Mucosa of stomach (tissue), 1 donor: ENCODE measurements around the gene SOWAHC.
"Not testable (repeated sequence)": the region's sequence is repeated elsewhere in the genome, so short reads cannot be mapped to it uniquely, and the experiment has no call there.

Experiments used
- H3K27me3 ChIP-seq: one replicate; pipeline ENCODE4 v1.7.0; 2013; ENCODE audit warnings: mild to moderate bottlenecking, low read length; ENCODE audit not compliant: control insufficient read depth, insufficient read depth
- H3K36me3 ChIP-seq: one replicate; pipeline ENCODE4 v1.7.0; 2013; ENCODE audit warnings: low read length; ENCODE audit not compliant: control insufficient read depth, insufficient read depth
- H3K4me1 ChIP-seq: one replicate; pipeline ENCODE4 v1.7.0; 2013; ENCODE audit warnings: mild to moderate bottlenecking, low read length; ENCODE audit not compliant: control insufficient read depth, insufficient read depth
- H3K4me3 ChIP-seq: one replicate; pipeline ENCODE4 v1.7.0; 2013; ENCODE audit warnings: low read length
- H3K9ac ChIP-seq: one replicate; pipeline ENCODE4 v1.7.0; 2013; ENCODE audit warnings: mild to moderate bottlenecking, low read length, moderate library complexity
- H3K9me3 ChIP-seq: one replicate; pipeline ENCODE4 v1.7.0; 2013; ENCODE audit warnings: mild to moderate bottlenecking, low read length, moderate library complexity; ENCODE audit not compliant: control insufficient read depth
- donor health status: Pancreatic carcinoma.

The SOWAHC gene, protein sequence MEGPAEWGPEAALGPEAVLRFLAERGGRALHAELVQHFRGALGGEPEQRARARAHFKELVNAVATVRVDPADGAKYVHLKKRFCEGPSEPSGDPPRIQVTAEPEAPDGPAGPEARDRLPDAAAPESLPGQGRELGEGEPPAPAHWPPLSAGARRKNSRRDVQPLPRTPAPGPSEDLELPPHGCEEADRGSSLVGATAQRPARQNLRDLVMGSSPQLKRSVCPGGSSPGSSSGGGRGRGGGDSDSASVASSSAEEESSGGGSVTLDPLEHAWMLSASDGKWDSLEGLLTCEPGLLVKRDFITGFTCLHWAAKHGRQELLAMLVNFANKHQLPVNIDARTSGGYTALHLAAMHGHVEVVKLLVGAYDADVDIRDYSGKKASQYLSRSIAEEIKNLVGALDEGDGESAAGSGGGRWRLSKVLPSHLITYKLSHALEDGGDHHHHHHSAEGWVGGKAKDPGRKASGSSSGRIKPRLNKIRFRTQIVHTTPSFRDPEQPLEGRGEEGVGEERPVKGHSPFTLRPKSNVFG

GRCh38 chr2:109613922-109614714 is at the start of gene SOWAHC, which contains the start of gene SEPTIN10:
TSS of gene SOWAHC (plus strand) at chr2:109614364. CDS start at chr2:109614490, 126 bp downstream.
TSS of gene SEPTIN10 (minus strand) at chr2:109613966. CDS start at chr2:109613827, 139 bp downstream.
- Histone ChIP-seq H3K4me1 (peaks cover 15% of the 10 kb centered on the region), H3K9ac (peak within 1 kb of the TSS; percentile 74), H3K36me3 (no peaks in the 10 kb centered on the region), H3K9me3 (no peaks in the 10 kb centered on the region), H3K4me3 (peak within 1 kb of the TSS; percentile 55), H3K27me3 (no peaks in the 10 kb centered on the region)

DNA sequence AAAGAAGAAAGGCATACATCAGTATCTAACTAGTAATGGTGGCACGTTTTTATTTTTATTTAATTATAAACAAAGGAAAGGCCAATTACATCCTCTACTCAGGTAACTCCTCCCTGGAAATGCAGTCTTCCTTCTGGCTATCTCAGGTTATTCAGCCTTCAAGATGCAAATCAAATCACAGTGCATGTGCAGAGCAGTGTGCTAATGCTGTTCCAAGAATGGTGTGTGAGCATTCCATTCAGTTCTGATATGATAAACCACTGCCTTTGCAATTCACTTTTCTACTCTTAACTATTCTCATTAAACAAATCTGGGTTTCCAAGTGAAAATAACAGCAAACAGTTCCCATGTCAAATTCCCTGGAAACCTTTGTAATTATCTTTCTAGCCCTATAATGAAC is 38.8 kb upstream of the SOWAHC start:
- H3K27me3 ChIP-seq: no peaks in the 10 kb centered on the region
- H3K4me1 ChIP-seq: no peaks in the 10 kb centered on the region
- H3K9ac ChIP-seq: no peak overlapping the region
- H3K36me3 ChIP-seq: no peaks in the 10 kb centered on the region
- no peaks in the 10 kb centered on the region for H3K9me3 ChIP-seq
- H3K4me3 ChIP-seq: no peak overlapping the region

GRCh38 chr2:109577630-109578029 is 36.5 kb upstream of the SOWAHC start:
- not testable (repeated sequence) for H3K4me1 ChIP-seq, H3K27me3 ChIP-seq, H3K9ac ChIP-seq, H3K4me3 ChIP-seq, H3K9me3 ChIP-seq, H3K36me3 ChIP-seq

GRCh38 chr2:109582928-109583895 is 31.0 kb upstream of the SOWAHC start:
- Histone ChIP-seq H3K4me1 (no peaks in the 10 kb centered on the region), H3K9ac (no peak overlapping the region), H3K36me3 (no peaks in the 10 kb centered on the region), H3K4me3 (no peak overlapping the region), H3K27me3 (no peaks in the 10 kb centered on the region), H3K9me3 (no peaks in the 10 kb centered on the region)

- Histone ChIP-seq H3K9me3 (no peaks in the 10 kb centered on the region), H3K4me3 (no peak overlapping the region), H3K36me3 (no peaks in the 10 kb centered on the region), H3K9ac (no peak overlapping the region), H3K27me3 (no peaks in the 10 kb centered on the region), H3K4me1 (no peaks in the 10 kb centered on the region)
These were observed 27.5 kb upstream of the SOWAHC start for GRCh38 chr2:109586687-109587086.

- H3K36me3 ChIP-seq: no peaks in the 10 kb centered on the region
- H3K9me3 ChIP-seq: no peaks in the 10 kb centered on the region
- no peak overlapping the region for H3K4me3 ChIP-seq
- H3K9ac ChIP-seq: no peak overlapping the region
- H3K27me3 ChIP-seq: no peaks in the 10 kb centered on the region
- no peaks in the 10 kb centered on the region for H3K4me1 ChIP-seq
These were observed 23.0 kb upstream of the SOWAHC start for GRCh38 chr2:109591206-109591605.

GRCh38 chr2:109592905-109593304 is 21.3 kb upstream of the SOWAHC start:
- no peaks in the 10 kb centered on the region for H3K36me3 ChIP-seq
- no peaks in the 10 kb centered on the region for H3K27me3 ChIP-seq
- no peak overlapping the region for H3K4me3 ChIP-seq
- no peaks in the 10 kb centered on the region for H3K4me1 ChIP-seq
- H3K9ac ChIP-seq: no peak overlapping the region
- no peaks in the 10 kb centered on the region for H3K9me3 ChIP-seq

DNA sequence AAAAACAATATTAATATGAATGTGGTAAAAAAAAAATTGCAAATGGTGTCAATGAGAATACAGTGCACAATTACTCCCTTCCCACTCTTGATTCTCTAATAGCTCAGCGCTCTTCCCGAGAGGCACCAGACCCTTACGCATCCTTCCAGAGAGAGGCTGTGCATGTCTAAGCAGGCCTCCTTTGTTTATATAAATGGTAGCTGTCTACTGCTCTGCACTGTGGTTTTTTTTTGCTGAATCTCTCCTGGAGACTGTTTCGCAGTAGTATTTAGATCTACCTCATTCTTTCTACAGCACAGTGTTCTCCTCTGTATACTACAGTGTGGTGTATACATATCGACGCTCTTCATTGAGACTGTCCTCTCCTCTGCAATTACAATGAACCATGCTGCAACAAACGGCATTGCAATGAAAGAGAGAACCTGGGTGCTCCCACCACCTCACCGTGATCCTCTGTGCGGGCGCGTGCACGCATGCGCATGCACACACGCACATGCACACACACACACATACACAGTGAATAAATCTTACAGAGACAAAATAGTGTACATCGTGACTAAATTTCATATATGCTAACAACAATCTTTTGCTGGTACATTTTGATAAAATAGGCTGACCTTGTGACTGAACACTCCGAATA is 19.8 kb upstream of the SOWAHC start:
- Histone ChIP-seq H3K4me1 (no peaks in the 10 kb centered on the region), H3K4me3 (no peak overlapping the region), H3K27me3 (no peaks in the 10 kb centered on the region), H3K9me3 (no peaks in the 10 kb centered on the region), H3K9ac (no peak overlapping the region), H3K36me3 (no peaks in the 10 kb centered on the region)

DNA sequence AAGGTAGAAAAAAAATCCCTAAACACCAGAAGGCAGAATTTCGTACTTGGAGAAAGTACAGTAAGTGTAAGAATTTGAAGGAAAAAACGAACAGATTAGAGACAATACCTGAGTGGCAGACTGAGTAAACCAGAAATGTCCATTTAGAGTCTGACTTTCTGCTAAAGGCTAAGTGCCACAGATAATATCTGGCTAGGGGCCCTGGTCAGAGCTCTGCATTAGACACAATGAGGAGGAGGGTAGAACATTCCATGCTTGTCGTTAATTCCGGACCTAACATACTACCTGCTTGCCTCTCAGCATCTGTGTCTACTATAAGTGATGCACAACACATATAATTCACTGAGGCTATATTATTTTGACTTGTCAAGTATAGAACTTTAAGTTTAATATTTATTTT is 18.5 kb upstream of the SOWAHC start:
- H3K9me3 ChIP-seq: no peaks in the 10 kb centered on the region
- no peak overlapping the region for H3K4me3 ChIP-seq
- H3K36me3 ChIP-seq: no peaks in the 10 kb centered on the region
- H3K9ac ChIP-seq: no peak overlapping the region
- H3K4me1 ChIP-seq: no peaks in the 10 kb centered on the region
- no peaks in the 10 kb centered on the region for H3K27me3 ChIP-seq

DNA sequence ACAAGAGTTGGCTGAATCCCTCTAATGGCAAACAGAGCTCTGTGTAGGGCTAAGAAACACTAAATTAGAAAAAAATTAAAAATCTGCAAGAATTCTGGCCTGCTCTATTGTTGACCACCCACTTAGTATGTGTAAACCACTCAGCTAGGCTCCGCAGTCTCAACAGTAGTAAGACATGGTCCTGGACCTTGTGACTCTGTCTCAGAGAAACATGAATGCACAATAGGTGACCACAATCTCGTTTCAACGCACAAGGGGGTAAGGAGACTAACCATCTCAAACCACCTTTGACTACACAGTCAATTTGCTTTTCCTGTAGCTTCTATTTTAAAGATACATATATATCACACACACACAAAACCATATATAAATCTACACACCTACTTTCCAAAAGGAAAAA is 16.9 kb upstream of the SOWAHC start:
- H3K4me3 ChIP-seq: no peak overlapping the region
- no peaks in the 10 kb centered on the region for H3K9me3 ChIP-seq
- H3K4me1 ChIP-seq: no peaks in the 10 kb centered on the region
- H3K36me3 ChIP-seq: no peaks in the 10 kb centered on the region
- no peak overlapping the region for H3K9ac ChIP-seq
- no peaks in the 10 kb centered on the region for H3K27me3 ChIP-seq

DNA sequence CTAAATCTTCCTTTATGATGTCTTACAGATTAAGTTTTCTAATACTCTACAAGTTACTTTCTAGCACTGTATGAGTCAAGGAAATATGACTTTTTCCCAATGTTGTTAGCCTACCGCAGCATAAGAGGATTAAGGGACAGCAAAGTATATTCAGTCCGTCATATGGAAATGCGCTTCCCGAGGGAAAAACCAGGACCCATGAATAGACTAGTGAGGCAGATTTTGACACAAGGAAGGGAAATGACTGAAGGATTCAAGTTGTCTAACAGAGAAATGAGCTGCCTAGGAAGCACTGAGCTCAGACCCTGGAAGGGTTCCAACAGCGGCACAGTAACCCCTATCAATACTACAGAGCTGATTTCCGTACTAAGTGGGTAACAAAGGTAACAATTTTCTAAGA is 12.4 kb upstream of the SOWAHC start:
- Histone ChIP-seq H3K27me3 (no peaks in the 10 kb centered on the region), H3K4me3 (no peak overlapping the region), H3K9me3 (no peaks in the 10 kb centered on the region), H3K9ac (no peak overlapping the region), H3K4me1 (no peaks in the 10 kb centered on the region), H3K36me3 (no peaks in the 10 kb centered on the region)
